Peyer's patch (tissue), 4 donors: Measurements from ENCODE around the gene AFDN.

Experiments used
- POLR2A ChIP-seq, 2 donors: fragments of 450-650 bp; IDR thresholded peaks; one replicate each; pipeline ENCODE4 v1.5.1; 2017; ENCODE audit warnings: antibody characterized with exemption in 2 of 2, mild to moderate bottlenecking in 2 of 2, moderate library complexity in 2 of 2
- TF ChIP-seq, protein P1 (sequence below), 6 experiments: fragments of 450-650 bp in 4 of 6; fragments of 200-600 bp in 2 of 6; sonication (generic) in 1 of 6; IDR thresholded peaks; one replicate each; pipeline ENCODE4 v1.5.1; 2017 to 2019; ENCODE audit warnings: antibody characterized with exemption in 6 of 6, mild to moderate bottlenecking in 3 of 6, moderate library complexity in 1 of 6

DNA sequence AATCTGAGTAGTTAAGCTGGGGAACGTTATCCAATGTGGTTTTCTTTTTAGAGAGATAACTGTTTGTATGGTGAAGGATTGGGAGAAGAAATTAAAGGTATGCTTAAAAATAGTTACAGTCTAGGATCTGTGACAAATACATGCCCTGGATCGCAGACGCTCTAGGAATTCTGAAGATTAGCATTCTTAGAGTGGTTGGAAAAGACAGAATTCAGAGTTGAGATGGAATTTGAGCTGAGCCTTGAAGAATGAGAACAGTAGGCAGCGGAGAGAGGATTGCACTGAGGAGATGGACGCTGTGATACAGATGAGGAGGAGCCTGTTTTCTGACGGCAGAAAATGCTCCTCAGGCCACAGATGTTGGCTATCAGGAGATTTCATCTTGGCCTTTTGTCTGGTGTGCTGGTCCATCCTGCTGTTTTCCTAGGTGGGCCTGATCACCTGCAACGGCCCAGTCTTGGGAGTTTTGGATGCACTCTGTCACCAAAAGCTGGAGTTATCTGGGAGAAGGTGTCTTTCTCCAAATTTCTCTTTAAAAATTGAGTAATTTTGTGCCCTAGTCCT, 122.5 kb downstream of the AFDN start:
- TF ChIP-seq, protein P1, sequence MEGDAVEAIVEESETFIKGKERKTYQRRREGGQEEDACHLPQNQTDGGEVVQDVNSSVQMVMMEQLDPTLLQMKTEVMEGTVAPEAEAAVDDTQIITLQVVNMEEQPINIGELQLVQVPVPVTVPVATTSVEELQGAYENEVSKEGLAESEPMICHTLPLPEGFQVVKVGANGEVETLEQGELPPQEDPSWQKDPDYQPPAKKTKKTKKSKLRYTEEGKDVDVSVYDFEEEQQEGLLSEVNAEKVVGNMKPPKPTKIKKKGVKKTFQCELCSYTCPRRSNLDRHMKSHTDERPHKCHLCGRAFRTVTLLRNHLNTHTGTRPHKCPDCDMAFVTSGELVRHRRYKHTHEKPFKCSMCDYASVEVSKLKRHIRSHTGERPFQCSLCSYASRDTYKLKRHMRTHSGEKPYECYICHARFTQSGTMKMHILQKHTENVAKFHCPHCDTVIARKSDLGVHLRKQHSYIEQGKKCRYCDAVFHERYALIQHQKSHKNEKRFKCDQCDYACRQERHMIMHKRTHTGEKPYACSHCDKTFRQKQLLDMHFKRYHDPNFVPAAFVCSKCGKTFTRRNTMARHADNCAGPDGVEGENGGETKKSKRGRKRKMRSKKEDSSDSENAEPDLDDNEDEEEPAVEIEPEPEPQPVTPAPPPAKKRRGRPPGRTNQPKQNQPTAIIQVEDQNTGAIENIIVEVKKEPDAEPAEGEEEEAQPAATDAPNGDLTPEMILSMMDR (IDR thresholded peaks at IDR 0.05), result no peak
- no peak for TF ChIP-seq POLR2A (IDR thresholded peaks at IDR 0.05)
